Measurements from ENCODE around the gene DUT. TPM values are rescaled to one million over a fixed set of nuclear protein-coding genes. Genes with fewer than 3 reads are reported as not detected.

Gene DUT
- total RNA-seq, 1 experiment from 2014 or later = 148 TPM

DNA sequence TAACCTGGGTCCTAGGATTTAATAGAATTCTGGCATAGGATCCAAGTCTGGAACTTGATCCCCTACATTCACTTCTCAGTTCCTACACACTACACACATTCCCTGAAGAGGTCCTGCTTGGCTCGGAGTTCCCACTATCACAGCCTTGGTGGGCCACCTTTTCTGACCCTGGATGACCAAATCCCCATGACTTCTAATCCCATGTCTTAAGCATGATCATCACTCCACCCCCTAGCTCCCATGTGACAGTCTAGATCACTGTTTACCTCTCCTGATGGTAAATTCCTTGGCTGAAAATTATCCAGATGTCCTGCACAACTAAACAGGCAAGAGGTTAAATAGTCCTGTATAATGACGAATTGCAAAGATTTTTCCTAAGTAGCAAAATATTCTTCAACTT is 40.3 kb downstream of the DUT start:
- Histone ChIP-seq H3K9me3 (ENCODE audit: insufficient read depth, low read depth) (no peaks in the 10 kb centered on the region), H3K27me3 (ENCODE audit: insufficient read depth, low read depth) (no peaks in the 10 kb centered on the region), H4K20me1 (ENCODE audit: insufficient read depth) (no peaks in the 10 kb centered on the region), H3K9me2 (ENCODE audit: insufficient read depth) (no peaks in the 10 kb centered on the region), H3F3A (ENCODE audit: insufficient read depth, low read depth) (no peaks in the 10 kb centered on the region; the same call in 1 of the 2 replicates), H3K36me3 (ENCODE audit: low read depth) (no peaks in the 10 kb centered on the region), H2AFZ (no peak overlapping the region), H3K4me1 (replicated peaks; ENCODE audit: insufficient read depth) (peaks cover 14% of the 10 kb centered on the region; the same call in 1 of the 2 replicates), H3K27ac (no peak overlapping the region), H3K4me3 (no peak overlapping the region), H3K79me2 (ENCODE audit: low read depth) (no peaks in the 10 kb centered on the region), H3K4me2 (no peak overlapping the region)
- no TSS peak for BruUV-seq (replicated peaks)
- CTCF ChIA-PET = no interaction called here
- TF ChIP-seq EZH2 (IDR thresholded peaks at IDR 0.05; ENCODE audit: low read depth) = no peak
- TF ChIP-seq, protein P1, sequence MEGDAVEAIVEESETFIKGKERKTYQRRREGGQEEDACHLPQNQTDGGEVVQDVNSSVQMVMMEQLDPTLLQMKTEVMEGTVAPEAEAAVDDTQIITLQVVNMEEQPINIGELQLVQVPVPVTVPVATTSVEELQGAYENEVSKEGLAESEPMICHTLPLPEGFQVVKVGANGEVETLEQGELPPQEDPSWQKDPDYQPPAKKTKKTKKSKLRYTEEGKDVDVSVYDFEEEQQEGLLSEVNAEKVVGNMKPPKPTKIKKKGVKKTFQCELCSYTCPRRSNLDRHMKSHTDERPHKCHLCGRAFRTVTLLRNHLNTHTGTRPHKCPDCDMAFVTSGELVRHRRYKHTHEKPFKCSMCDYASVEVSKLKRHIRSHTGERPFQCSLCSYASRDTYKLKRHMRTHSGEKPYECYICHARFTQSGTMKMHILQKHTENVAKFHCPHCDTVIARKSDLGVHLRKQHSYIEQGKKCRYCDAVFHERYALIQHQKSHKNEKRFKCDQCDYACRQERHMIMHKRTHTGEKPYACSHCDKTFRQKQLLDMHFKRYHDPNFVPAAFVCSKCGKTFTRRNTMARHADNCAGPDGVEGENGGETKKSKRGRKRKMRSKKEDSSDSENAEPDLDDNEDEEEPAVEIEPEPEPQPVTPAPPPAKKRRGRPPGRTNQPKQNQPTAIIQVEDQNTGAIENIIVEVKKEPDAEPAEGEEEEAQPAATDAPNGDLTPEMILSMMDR (conservative IDR thresholded peaks at IDR 0.05) = no peak
- DNase-seq = no peak
- POLR2A ChIA-PET (ENCODE audit: unreplicated experiment) = no interaction called here
- intact Hi-C loops (cut with micrococcal nuclease; ENCODE audit: unreplicated experiment) = loop anchor here (5.0 kb wide), 1 partner anchor 46 kb away; no protein-coding TSS in a partner anchor

DNA sequence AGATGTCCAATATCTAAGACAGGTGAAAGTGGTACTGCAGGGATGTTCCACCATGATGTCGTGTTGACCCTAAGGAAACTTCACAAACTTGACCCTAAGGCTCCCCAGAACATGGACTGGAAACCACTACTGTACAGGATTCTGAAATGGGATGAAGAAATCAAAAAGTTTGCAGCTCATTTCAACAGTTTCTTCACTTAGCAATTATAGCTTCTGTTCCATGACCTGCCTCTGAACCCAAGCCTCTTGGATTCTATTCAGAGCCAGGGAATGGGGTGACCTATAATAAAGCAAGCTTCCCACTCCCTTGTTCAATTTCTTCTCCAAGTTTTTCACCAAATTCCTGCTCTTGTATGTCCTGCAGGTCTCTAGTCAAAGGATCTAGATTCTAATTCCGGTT is 40.7 kb downstream of the DUT start:
- H3K4me1 ChIP-seq (replicated peaks; ENCODE audit: insufficient read depth) = peaks cover 14% of the 10 kb centered on the region; the same call in 1 of the 2 replicates
- no peak overlapping the region for H2AFZ ChIP-seq
- no peaks in the 10 kb centered on the region for H3K9me3 ChIP-seq (ENCODE audit: insufficient read depth, low read depth)
- ChIA-PET CTCF (no interaction called here), POLR2A (ENCODE audit: unreplicated experiment) (no interaction called here)
- H3K36me3 ChIP-seq (ENCODE audit: low read depth) = no peaks in the 10 kb centered on the region
- no peaks in the 10 kb centered on the region for H3K27me3 ChIP-seq (ENCODE audit: insufficient read depth, low read depth)
- BruUV-seq (replicated peaks) = no TSS peak
- no peaks in the 10 kb centered on the region; the same call in 1 of the 2 replicates for H3F3A ChIP-seq (ENCODE audit: insufficient read depth, low read depth)
- DNase-seq = no peak
- no peaks in the 10 kb centered on the region for H3K9me2 ChIP-seq (ENCODE audit: insufficient read depth)
- H3K79me2 ChIP-seq (ENCODE audit: low read depth) = no peaks in the 10 kb centered on the region
- no peak overlapping the region for H3K4me2 ChIP-seq
- no peak overlapping the region for H3K4me3 ChIP-seq
- intact Hi-C loops (cut with micrococcal nuclease; ENCODE audit: unreplicated experiment) = loop anchor here (5.0 kb wide), 1 partner anchor 45 kb away; no protein-coding TSS in a partner anchor
- H4K20me1 ChIP-seq (ENCODE audit: insufficient read depth) = no peaks in the 10 kb centered on the region
- H3K27ac ChIP-seq = no peak overlapping the region
- TF ChIP-seq, protein P1 (conservative IDR thresholded peaks at IDR 0.05) = no peak
- TF ChIP-seq EZH2 (IDR thresholded peaks at IDR 0.05; ENCODE audit: low read depth) = no peak

DNA sequence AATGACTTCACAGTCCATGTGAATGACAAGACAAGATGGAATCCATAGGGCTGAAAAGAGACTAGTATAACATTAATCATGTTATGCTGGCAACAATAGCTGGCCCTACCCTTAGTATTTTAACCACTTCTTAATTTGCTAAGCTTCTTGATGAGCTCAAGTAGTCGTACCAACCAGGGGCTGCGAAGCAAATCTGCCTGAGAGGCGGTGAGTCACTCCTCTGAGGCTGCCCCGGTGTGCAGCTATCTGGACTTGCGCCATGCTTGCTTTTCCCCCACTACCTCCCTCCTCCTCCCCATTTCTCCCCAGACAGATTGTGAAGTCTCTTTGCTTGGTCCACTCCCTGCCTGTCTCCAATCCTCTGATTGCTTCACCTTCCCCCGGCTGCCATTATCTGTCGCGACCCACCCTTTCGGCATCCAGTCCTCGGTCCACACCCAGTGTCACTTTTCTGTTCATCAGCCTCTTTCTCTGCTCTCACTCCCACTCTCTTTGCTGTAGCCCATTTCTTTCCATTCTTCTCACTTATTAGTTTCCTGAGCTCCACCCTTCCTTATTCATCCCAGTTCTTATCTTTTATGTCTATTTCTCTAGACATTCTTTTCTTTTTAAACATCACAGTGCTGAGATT is 42.7 kb downstream of the DUT start:
- Histone ChIP-seq H3K4me1 (replicated peaks; ENCODE audit: insufficient read depth) (peaks cover 14% of the 10 kb centered on the region; the same call in 1 of the 2 replicates), H3K9me3 (ENCODE audit: insufficient read depth, low read depth) (no peaks in the 10 kb centered on the region), H3K79me2 (ENCODE audit: low read depth) (no peaks in the 10 kb centered on the region), H4K20me1 (ENCODE audit: insufficient read depth) (no peaks in the 10 kb centered on the region), H3K9me2 (ENCODE audit: insufficient read depth) (no peaks in the 10 kb centered on the region), H3K36me3 (ENCODE audit: low read depth) (no peaks in the 10 kb centered on the region), H3K4me2 (peak overlapping the region; percentile 42), H3F3A (ENCODE audit: insufficient read depth, low read depth) (no peaks in the 10 kb centered on the region; the same call in 1 of the 2 replicates), H3K27me3 (ENCODE audit: insufficient read depth, low read depth) (no peaks in the 10 kb centered on the region), H2AFZ (peak overlapping the region; percentile 16; the same call in 1 of the 2 replicates), H3K4me3 (no peak overlapping the region), H3K27ac (no peak overlapping the region)
- intact Hi-C loops (cut with micrococcal nuclease; ENCODE audit: unreplicated experiment) = loop anchor here (5.0 kb wide), 1 partner anchor 43 kb away; no protein-coding TSS in a partner anchor
- no TSS peak for BruUV-seq (replicated peaks)
- no peak for TF ChIP-seq EZH2 (IDR thresholded peaks at IDR 0.05; ENCODE audit: low read depth)
- TF ChIP-seq, protein P1 (conservative IDR thresholded peaks at IDR 0.05) = no peak
- DNase-seq = peak in 1 of 2 experiments; percentile 59
- CTCF ChIA-PET = interaction anchor here (0.6 kb wide), 1 partner anchor 19 kb away, joined by 5 read pairs; no protein-coding TSS in a partner anchor
- POLR2A ChIA-PET (ENCODE audit: unreplicated experiment) = interaction anchor here (0.6 to 0.7 kb wide), 3 partner anchors 11 to 671 kb away, joined by 3 to 6 read pairs (median 4); no protein-coding TSS in a partner anchor
